ENCODE measurements around the gene DNAI2. TPM values are rescaled to one million over a fixed set of nuclear protein-coding genes. Genes with fewer than 3 reads are reported as not detected.

Gene DNAI2
- total and polyA plus RNA-seq, 7 experiments from 2014 or later, result 0.15 to 1.8 (median 0.88) TPM; not detected in 1

DNA sequence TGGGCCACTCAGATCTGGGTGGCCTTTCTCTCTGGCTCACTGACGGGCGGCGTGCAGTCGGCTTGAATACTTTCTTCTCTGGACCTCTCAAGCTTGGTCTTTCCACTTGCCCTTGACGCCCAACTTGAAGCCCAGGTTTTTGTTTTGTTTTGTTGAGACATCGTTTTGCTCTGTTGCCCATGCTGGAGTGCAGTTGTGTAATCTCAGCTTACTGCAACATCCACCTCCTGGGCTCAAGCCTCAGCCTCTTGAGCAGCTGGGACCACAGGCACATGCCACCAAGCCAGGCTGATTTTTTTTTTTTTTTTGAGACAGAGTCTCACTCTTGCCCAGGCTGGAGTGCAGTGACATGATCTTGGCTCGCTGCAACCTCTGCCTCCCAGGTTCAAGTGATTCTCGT lies 29.3 kb downstream of the DNAI2 start:
- H3K27me3 ChIP-seq (ENCODE audit: control insufficient read depth in 2 of 2, insufficient read depth in 2 of 2, low read length in 2 of 2), result no peaks in the 10 kb centered on the region

GRCh38 chr17:74304184-74304583 lies 30.1 kb downstream of the DNAI2 start:
- Mint-ChIP-seq H3K27me3 (peaks cover 0 to 12% (median 0%) of the 10 kb centered on the region in 5 donors), H3K4me3 (no peak overlapping the region), H3K4me1 (peaks cover 0 to 21% (median 6%) of the 10 kb centered on the region in 7 donors), H3K9me3 (peaks cover 0 to 3% (median 0%) of the 10 kb centered on the region in 11 donors), H3K36me3 (peaks cover 0 to 2% (median 0%) of the 10 kb centered on the region in 5 donors), H3K27ac (peak overlapping the region in 1 of 9 donors; percentile 66)
- POLR2A ChIA-PET, result no interaction called here
- H3K27ac ChIP-seq (ENCODE audit: low read depth, low read length), result no peak overlapping the region
- peaks cover 0 to 4% of the 10 kb centered on the region in 2 donors for H3K4me1 ChIP-seq (ENCODE audit: control insufficient read depth in 2 of 2, insufficient read depth in 2 of 2, low read length in 2 of 2)
- H3K27me3 ChIP-seq (ENCODE audit: control insufficient read depth in 2 of 2, insufficient read depth in 2 of 2, low read length in 2 of 2), result no peaks in the 10 kb centered on the region
- DNase-seq (no peak), ATAC-seq (no peak)
- intact Hi-C loops (cut with micrococcal nuclease), result loop anchor here in 1 of 2 donors (10.0 kb wide), 2 partner anchors 151 to 191 kb away; no protein-coding TSS in a partner anchor
- no peak overlapping the region for H3K4me3 ChIP-seq (ENCODE audit: low read length)
- no peaks in the 10 kb centered on the region for H3K9me3 ChIP-seq (ENCODE audit: control insufficient read depth in 2 of 3, low read length in 3 of 3)
- no peaks in the 10 kb centered on the region for H3K36me3 ChIP-seq (ENCODE audit: control insufficient read depth in 2 of 3, insufficient read depth in 3 of 3, low read length in 3 of 3)
- CTCF ChIA-PET, result interaction anchor here (0.5 to 0.8 kb wide), 2 partner anchors 12 to 54 kb away, joined by 3 read pairs; no protein-coding TSS in a partner anchor

More for the DNA sequence above, 29.3 kb downstream of the DNAI2 start:
- ChIA-PET CTCF (interaction anchor here (0.8 kb wide), 2 partner anchors 78 to 184 kb away, joined by 3 to 6 read pairs; no protein-coding TSS in a partner anchor), POLR2A (no interaction called here)
- peaks cover 0 to 2% (median 0%) of the 10 kb centered on the region in 5 donors for H3K36me3 Mint-ChIP-seq
- peaks cover 0 to 21% (median 6%) of the 10 kb centered on the region in 7 donors for H3K4me1 Mint-ChIP-seq
- no peak for DNase-seq
- H3K36me3 ChIP-seq (ENCODE audit: control insufficient read depth in 2 of 3, insufficient read depth in 3 of 3, low read length in 3 of 3), result no peaks in the 10 kb centered on the region
- no peak overlapping the region for H3K4me3 ChIP-seq (ENCODE audit: low read length)
- intact Hi-C loops (cut with micrococcal nuclease), result loop anchor here in 1 of 2 donors (10.0 kb wide), 2 partner anchors 151 to 191 kb away; no protein-coding TSS in a partner anchor
- no peaks in the 10 kb centered on the region for H3K9me3 ChIP-seq (ENCODE audit: control insufficient read depth in 2 of 3, low read length in 3 of 3)
- H3K27ac Mint-ChIP-seq, result no peak overlapping the region
- peaks cover 0 to 4% (median 0%) of the 10 kb centered on the region in 11 donors for H3K9me3 Mint-ChIP-seq
- H3K27ac ChIP-seq (ENCODE audit: low read depth, low read length), result no peak overlapping the region
- peaks cover 0 to 4% of the 10 kb centered on the region in 2 donors for H3K4me1 ChIP-seq (ENCODE audit: control insufficient read depth in 2 of 2, insufficient read depth in 2 of 2, low read length in 2 of 2)
- H3K4me3 Mint-ChIP-seq, result no peak overlapping the region
- H3K27me3 Mint-ChIP-seq, result peaks cover 0 to 9% (median 0%) of the 10 kb centered on the region in 5 donors
- ATAC-seq, result no peak

GRCh38 chr17:74305865-74306654 lies 32.0 kb downstream of the DNAI2 start:
- H3K4me1 ChIP-seq (ENCODE audit: control insufficient read depth in 2 of 2, insufficient read depth in 2 of 2, low read length in 2 of 2), result peaks cover 0 to 4% of the 10 kb centered on the region in 2 donors
- no peaks in the 10 kb centered on the region for H3K27me3 ChIP-seq (ENCODE audit: control insufficient read depth in 2 of 2, insufficient read depth in 2 of 2, low read length in 2 of 2)
- H3K27ac Mint-ChIP-seq, result no peak overlapping the region
- H3K4me3 Mint-ChIP-seq, result no peak overlapping the region
- no peak overlapping the region for H3K4me3 ChIP-seq (ENCODE audit: low read length)
- no peaks in the 10 kb centered on the region for H3K9me3 ChIP-seq (ENCODE audit: control insufficient read depth in 2 of 3, low read length in 3 of 3)
- H3K27ac ChIP-seq (ENCODE audit: low read depth, low read length), result no peak overlapping the region
- DNase-seq (no peak), ATAC-seq (no peak)
- peaks cover 0 to 2% (median 0%) of the 10 kb centered on the region in 5 donors for H3K36me3 Mint-ChIP-seq
- H3K4me1 Mint-ChIP-seq, result peaks cover 0 to 19% (median 6%) of the 10 kb centered on the region in 7 donors
- CTCF ChIA-PET, result interaction anchor here (0.7 to 1.5 kb wide), 4 partner anchors 34 to 151 kb away, joined by 3 to 4 read pairs (median 3); no protein-coding TSS in a partner anchor
- intact Hi-C loops (cut with micrococcal nuclease), result loop anchor here in 1 of 2 donors (10.0 kb wide), 2 partner anchors 149 to 189 kb away; no protein-coding TSS in a partner anchor
- peaks cover 0 to 8% (median 0%) of the 10 kb centered on the region in 5 donors for H3K27me3 Mint-ChIP-seq
- peaks cover 0 to 3% (median 0%) of the 10 kb centered on the region in 11 donors for H3K9me3 Mint-ChIP-seq
- H3K36me3 ChIP-seq (ENCODE audit: control insufficient read depth in 2 of 3, insufficient read depth in 3 of 3, low read length in 3 of 3), result no peaks in the 10 kb centered on the region
- POLR2A ChIA-PET, result interaction anchor here (0.6 kb wide), 1 partner anchor 17 kb away, joined by 5 read pairs; no protein-coding TSS in a partner anchor

DNA sequence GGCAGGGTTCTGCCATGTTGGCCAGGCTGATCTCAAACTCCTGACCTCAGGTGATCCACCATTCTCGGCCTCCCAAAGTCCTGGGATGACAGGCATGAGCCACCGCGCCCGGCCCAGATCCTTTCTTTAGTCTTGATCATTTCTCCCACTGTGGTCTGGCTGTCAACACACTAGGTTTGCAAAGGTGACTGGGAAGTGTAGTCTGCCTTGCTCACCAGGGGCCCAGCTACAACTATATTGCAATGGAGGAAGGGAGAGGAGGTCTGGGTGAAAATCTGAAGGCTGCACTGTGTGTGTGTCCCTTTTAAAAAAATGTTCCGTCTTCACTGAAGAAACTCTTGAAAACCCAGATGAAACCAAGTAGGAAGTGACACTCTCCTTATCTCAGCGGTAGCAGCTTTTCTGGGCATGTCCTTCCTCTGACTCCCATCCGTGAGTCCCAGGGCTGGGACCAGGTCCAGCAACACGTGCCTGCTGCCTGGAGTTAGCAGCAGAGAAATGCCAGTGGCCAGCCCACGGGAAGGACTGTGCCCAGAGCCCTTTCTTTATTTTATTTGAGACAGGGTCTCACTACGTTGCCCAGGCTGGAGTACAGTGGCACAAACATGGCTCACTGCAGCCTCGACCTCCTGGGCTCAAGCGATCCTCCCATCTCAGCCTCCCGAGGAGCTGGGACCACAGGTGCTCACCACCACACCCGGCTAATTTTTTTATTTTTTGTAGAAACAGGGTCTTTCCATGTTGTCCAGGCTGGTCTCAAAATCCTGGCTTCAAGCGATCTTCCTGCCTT lies 34.1 kb downstream of the DNAI2 start:
- ChIA-PET CTCF (no interaction called here), POLR2A (no interaction called here)
- Histone ChIP-seq H3K27ac (ENCODE audit: low read depth, low read length) (no peak overlapping the region), H3K9me3 (ENCODE audit: control insufficient read depth in 2 of 3, low read length in 3 of 3) (peaks cover 0 to 6% (median 0%) of the 10 kb centered on the region in 3 experiments), H3K4me3 (ENCODE audit: low read length) (no peak overlapping the region), H3K27me3 (ENCODE audit: control insufficient read depth in 2 of 2, insufficient read depth in 2 of 2, low read length in 2 of 2) (no peaks in the 10 kb centered on the region), H3K36me3 (ENCODE audit: control insufficient read depth in 2 of 3, insufficient read depth in 3 of 3, low read length in 3 of 3) (no peaks in the 10 kb centered on the region), H3K4me1 (ENCODE audit: control insufficient read depth in 2 of 2, insufficient read depth in 2 of 2, low read length in 2 of 2) (no peaks in the 10 kb centered on the region)
- intact Hi-C loops (cut with micrococcal nuclease), result loop anchor here in 1 of 2 donors (10.0 kb wide), 2 partner anchors 147 to 187 kb away; no protein-coding TSS in a partner anchor
- ATAC-seq (no peak), DNase-seq (no peak)
- H3K27me3 Mint-ChIP-seq, result peaks cover 0 to 8% (median 0%) of the 10 kb centered on the region in 5 donors
- peaks cover 0 to 13% (median 5%) of the 10 kb centered on the region in 7 donors for H3K4me1 Mint-ChIP-seq
- H3K4me3 Mint-ChIP-seq, result no peak overlapping the region
- no peak overlapping the region for H3K27ac Mint-ChIP-seq
- H3K9me3 Mint-ChIP-seq, result peaks cover 0 to 11% (median 5%) of the 10 kb centered on the region in 11 donors
- H3K36me3 Mint-ChIP-seq, result peaks cover 0 to 7% (median 6%) of the 10 kb centered on the region in 5 donors

- Mint-ChIP-seq H3K27ac (no peak overlapping the region), H3K4me3 (no peak overlapping the region), H3K4me1 (peaks cover 0 to 13% (median 5%) of the 10 kb centered on the region in 7 donors), H3K9me3 (peaks cover 0 to 12% (median 5%) of the 10 kb centered on the region in 11 donors), H3K27me3 (peaks cover 0 to 8% (median 0%) of the 10 kb centered on the region in 5 donors), H3K36me3 (peaks cover 0 to 7% (median 6%) of the 10 kb centered on the region in 5 donors)
- Histone ChIP-seq H3K9me3 (ENCODE audit: control insufficient read depth in 2 of 3, low read length in 3 of 3) (peaks cover 0 to 6% (median 0%) of the 10 kb centered on the region in 3 experiments), H3K27me3 (ENCODE audit: control insufficient read depth in 2 of 2, insufficient read depth in 2 of 2, low read length in 2 of 2) (no peaks in the 10 kb centered on the region), H3K4me3 (ENCODE audit: low read length) (no peak overlapping the region), H3K36me3 (ENCODE audit: control insufficient read depth in 2 of 3, insufficient read depth in 3 of 3, low read length in 3 of 3) (no peaks in the 10 kb centered on the region), H3K27ac (ENCODE audit: low read depth, low read length) (no peak overlapping the region), H3K4me1 (ENCODE audit: control insufficient read depth in 2 of 2, insufficient read depth in 2 of 2, low read length in 2 of 2) (no peaks in the 10 kb centered on the region)
- intact Hi-C loops (cut with micrococcal nuclease), result loop anchor here in 1 of 2 donors (10.0 kb wide), 2 partner anchors 145 to 185 kb away; no protein-coding TSS in a partner anchor
- ChIA-PET POLR2A (interaction anchor here (0.6 kb wide), 1 partner anchor 14 kb away, joined by 4 read pairs; no protein-coding TSS in a partner anchor), CTCF (interaction anchor here (0.6 to 0.7 kb wide), 2 partner anchors 25 to 567 kb away, joined by 6 read pairs; no protein-coding TSS in a partner anchor)
- no peak for ATAC-seq
- no peak for DNase-seq
Measured at GRCh38 chr17:74309902-74310301, 35.9 kb downstream of the DNAI2 start.

- intact Hi-C loops (cut with micrococcal nuclease), result no loop called here
- H3K36me3 ChIP-seq (ENCODE audit: control insufficient read depth in 2 of 3, insufficient read depth in 3 of 3, low read length in 3 of 3), result no peaks in the 10 kb centered on the region
- DNase-seq (no peak), ATAC-seq (no peak)
- H3K4me1 ChIP-seq (ENCODE audit: control insufficient read depth in 2 of 2, insufficient read depth in 2 of 2, low read length in 2 of 2), result no peaks in the 10 kb centered on the region
- no peak overlapping the region for H3K4me3 ChIP-seq (ENCODE audit: low read length)
- H3K9me3 ChIP-seq (ENCODE audit: control insufficient read depth in 2 of 3, low read length in 3 of 3), result peaks cover 0 to 6% (median 0%) of the 10 kb centered on the region in 3 experiments
- no peak overlapping the region for H3K27ac Mint-ChIP-seq
- ChIA-PET CTCF (no interaction called here), POLR2A (no interaction called here)
- peaks cover 0 to 7% (median 6%) of the 10 kb centered on the region in 5 donors for H3K36me3 Mint-ChIP-seq
- peaks cover 0 to 7% (median 0%) of the 10 kb centered on the region in 5 donors for H3K27me3 Mint-ChIP-seq
- no peak overlapping the region for H3K27ac ChIP-seq (ENCODE audit: low read depth, low read length)
- H3K4me3 Mint-ChIP-seq, result no peak overlapping the region
- no peaks in the 10 kb centered on the region for H3K27me3 ChIP-seq (ENCODE audit: control insufficient read depth in 2 of 2, insufficient read depth in 2 of 2, low read length in 2 of 2)
- H3K4me1 Mint-ChIP-seq, result no peaks in the 10 kb centered on the region
- H3K9me3 Mint-ChIP-seq, result peaks cover 0 to 12% (median 5%) of the 10 kb centered on the region in 11 donors
Measured at GRCh38 chr17:74314877-74315276, 40.8 kb downstream of the DNAI2 start.
